Anterior cingulate cortex (tissue), 58 donors: ENCODE data around the gene KDM4D.
A peak's percentile ranks its signal among the peaks of the same experiment; 100 is the strongest.
"Not testable (repeated sequence)": the region's sequence is repeated elsewhere in the genome, so short reads cannot be mapped to it uniquely, and the experiment has no call there.

Source experiments
- DNase-seq, 58 donors: peaks; one replicate each; lab custom pipeline; 2025; lab: John Stamatoyannopoulos, UW

The KDM4D gene

DNA sequence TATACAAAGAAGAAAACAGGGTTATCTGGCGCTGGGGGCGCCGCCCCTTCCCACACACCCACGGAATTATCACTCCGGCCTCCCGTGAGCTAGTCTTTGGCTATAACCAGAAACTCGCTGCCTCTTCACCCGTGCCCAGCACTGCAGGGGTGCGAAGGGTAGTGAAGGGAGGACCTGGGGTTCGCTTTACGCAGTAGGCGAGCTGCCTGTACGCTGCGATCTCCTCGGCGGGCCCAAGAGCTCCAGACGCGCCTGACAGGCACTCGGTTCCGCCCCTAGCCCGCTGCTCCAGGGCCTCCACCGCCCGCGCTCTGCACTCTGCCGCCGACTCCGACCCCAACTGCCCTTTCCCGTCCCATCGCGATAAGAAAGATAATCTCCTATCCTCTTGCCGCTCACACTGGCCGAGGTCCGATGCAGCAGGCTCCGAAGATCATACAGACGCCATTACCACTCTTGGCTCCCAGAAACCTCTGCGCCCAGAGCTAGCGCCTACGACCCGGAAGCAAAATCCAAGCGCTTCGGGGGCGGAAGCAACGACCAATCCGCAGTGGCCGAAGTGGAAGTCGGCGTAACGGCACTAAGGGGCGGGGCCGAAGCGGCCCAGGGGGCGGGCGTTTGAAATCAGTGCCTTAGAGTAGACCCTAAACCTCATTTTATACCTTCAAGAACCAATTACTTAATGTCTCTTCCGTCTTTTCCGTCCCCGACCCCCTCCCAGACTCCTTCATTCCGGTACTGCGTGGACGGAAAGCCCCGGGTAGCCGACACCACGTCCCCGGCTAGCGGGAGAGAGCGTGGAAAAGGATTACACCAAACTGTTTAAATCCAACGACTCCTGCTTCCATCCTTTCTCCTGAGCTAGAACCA, at the start of gene KDM4D, which contains the start of gene CWC15:
Gene KDM4D, plus strand, starts transcription at position 611 of the 870 bp plus-strand sequence. CDS start 23,664 bp downstream, outside the sequence.
Gene CWC15, minus strand, starts transcription at position 458 of the 870 bp plus-strand sequence. CDS start 1,371 bp downstream, outside the sequence.
- DNase-seq = peak; percentile 24 to 96 (median 90)

- DNase-seq = peak in 1 of 58 donors; percentile 12
These were observed 49.3 kb upstream of the KDM4D start for GRCh38 chr11:94924171-94924572.

DNA sequence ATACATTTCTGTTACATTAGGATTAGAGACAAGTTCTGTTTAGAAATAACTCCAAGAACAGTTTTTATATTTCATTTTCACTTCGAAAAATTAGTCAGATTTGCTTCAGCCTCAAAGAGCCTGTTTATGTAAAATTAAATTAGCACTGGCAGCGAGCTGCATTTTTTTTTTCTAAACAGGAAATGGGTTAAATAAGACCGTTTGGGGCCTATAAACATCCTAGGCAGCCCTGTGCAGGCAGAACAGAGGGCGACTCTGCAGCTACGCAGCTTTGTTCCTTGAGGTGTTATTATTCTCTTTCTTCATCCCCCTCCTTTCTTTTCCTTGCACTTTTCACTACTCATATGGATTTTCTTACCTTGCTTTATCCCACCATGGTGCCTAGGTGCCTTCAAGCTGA, 48.9 kb upstream of the KDM4D start:
- DNase-seq = no peak

DNA sequence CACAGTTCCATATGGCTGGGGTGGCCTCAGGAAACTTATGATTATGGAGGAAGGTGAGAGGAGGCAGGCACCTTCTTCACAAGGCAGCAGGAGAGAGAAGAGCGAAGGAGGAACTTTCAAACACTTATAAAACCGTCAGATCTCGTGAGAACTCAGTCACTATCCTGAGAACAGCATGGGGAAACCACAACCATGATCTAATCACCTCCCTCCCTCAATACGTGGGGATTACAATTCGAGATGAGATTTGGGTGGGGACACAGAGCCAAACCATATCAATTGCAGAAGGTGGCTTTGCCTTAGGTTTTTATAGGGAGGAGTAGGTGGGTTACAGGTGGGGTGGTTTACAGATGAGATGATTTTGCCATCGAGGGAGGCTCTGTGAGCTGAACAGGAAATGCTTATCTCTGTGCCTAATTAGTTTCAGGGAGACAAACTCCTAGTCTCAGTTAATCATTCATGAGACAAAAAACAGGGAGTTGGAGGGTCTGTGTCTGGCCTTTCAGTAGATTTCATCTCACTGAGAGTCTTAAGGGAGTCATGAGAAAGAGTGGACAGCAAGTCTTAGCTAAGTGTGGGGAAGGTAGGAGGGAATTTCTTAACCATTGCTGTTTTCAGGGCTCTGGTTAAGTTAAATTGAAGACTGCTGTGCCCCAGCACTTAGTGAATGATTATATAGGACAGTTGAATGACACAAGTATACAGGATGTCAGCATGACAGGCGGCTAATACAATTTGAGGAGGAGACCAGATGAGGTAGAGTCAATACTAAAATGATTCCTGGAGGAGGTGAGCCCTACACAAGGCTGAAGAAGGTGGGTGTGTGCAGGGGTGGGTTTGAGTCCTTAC, 47.9 kb upstream of the KDM4D start:
- no peak for DNase-seq

- DNase-seq = no peak
These were observed 47.3 kb upstream of the KDM4D start for GRCh38 chr11:94926271-94926625.

- DNase-seq = peak in 26 of 58 donors; percentile 8 to 79 (median 28)
These were observed 46.7 kb upstream of the KDM4D start for GRCh38 chr11:94926698-94927237.

DNA sequence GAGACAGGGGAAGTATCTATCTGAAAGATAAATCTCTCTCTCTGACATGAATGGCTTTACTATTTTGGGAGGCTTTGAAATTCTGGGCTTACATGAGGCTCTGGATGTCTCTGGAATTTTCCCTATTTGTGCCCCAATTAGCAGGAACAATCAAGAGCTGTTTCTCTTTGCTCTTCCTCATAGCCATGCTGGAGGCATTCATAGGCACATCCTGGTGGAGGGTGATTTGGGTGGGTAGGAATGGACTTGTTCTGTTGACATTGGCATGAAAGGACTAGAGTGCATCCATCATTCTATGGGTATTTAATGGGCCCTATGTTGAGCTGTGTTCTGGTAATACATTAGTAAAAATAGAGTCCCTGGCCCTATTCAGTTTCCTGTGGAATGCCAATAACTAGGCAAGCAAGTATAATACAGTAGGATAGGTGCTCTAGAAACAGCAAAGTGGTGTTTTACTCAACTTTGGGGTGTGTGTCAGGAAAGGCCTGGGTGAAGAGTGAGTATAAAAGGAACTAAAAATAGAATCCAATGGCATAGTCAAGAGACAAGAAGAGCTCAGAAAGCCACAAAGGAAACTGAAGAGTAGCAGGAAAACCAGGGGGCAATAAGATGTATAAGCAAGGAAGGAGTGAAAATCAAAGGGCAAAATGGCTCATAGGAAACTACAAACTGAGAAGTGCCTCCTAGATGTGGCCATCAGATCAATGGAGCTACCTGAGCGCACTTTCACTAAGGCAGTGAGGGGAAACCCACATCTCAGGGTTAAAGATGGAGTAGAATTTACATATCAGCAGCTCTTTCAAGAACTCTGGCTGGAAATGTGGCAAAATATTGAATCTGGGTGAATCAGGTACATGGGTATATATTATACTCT, 45.2 kb upstream of the KDM4D start:
- no peak for DNase-seq

DNA sequence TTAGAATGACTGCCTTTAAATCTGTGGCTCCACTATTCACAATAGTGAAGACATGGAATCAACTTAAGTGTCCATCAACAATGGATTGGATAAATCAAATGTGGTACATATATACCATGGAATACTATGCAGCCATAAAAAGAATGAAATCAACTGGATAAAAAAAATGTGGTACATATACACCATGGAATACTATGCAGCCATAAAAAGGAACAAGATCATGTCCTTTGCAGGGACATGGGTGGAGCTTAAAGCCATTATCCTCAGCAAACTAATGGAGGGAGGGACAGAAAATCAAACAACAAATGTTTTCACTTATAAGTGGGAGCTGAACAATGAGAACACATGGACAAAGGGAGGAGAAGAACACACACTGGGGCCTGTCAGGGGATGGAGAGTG, 41.4 kb upstream of the KDM4D start:
- DNase-seq = not testable (repeated sequence)

DNA sequence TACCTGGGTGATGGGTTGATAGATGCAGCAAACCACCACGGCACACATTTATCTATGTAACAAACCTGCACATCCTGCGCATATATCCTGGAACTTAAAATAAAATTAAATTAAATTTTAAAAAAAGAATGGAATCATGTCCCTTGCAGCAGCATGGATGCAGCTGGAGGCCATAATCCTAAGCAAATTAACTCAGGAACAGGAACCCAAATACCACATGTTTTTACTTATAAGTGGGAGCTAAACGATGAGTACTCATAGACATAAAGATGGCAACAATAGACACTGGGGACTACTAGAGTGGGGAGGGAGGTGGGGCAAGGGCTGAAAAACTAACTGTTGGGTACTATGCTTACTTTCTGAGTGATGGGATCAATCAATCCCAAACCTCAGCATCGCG, 41.0 kb upstream of the KDM4D start:
- DNase-seq = no peak

DNA sequence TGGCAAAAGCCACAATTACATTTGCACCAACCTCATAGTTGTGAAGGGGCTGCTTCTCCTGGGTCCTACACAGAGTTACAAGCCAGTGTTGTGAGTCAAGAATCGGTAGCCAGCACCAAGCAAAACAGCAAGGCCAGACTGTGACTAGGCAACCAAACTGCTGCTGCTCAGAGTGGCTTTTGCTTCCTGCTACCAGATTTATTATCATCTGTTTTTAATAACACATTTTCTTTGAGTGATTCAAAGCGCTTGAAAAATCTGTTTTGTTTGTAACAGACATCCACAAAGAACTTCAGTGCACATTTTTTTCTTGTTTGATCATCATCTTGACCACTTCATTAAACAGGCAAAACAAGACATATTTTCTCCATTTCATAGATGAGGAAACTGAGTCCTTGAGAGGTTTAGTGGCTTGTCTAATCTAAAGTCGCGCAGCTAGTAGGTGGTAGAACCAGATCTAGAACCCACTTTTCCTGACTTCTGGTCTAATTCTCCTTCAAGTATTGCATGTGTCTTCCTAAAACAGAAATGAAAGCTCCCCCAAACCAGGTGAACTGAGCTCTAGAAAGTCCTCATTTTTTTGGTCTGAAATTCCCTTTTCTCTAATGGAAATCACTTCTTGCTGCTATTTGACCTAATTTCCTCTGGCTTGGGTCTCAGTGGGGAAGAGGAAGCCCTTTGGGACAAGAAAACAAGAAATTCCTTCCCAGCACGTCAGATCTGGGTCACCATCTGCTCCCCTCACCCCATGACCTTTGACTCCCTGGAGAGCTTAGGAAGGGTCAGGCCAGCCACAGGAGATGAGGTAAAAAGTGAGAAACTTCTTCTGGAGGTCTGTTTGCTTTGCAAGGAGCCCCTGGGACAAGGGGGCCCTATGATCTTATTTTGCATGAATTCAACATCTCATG, 40.0 kb upstream of the KDM4D start:
- DNase-seq = no peak

GRCh38 chr11:94934362-94934761, 39.1 kb upstream of the KDM4D start:
- DNase-seq = peak in 18 of 58 donors; percentile 2 to 34 (median 17)

DNA sequence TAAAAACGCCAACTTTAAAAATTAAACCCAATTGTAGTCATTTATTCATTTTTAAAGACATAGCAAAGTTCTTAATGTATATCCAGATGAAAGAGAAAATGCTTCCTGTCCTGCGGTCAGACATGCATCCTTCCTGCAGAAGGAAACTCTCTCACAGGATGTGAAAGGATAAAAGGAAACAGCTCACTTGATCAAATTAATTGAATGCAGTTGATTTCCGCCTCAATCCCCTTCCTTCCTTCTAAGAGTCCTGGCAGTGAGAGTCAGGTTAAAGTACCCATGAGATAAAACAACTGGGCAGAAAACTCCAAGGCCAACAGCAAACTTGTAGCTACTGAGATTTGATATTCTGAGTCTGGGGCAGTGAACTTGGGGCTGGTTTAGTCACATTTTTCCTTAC, 38.7 kb upstream of the KDM4D start:
- DNase-seq = no peak

GRCh38 chr11:94938095-94939055, 35.1 kb upstream of the KDM4D start:
- DNase-seq = peak in 1 of 58 donors; percentile 5

DNA sequence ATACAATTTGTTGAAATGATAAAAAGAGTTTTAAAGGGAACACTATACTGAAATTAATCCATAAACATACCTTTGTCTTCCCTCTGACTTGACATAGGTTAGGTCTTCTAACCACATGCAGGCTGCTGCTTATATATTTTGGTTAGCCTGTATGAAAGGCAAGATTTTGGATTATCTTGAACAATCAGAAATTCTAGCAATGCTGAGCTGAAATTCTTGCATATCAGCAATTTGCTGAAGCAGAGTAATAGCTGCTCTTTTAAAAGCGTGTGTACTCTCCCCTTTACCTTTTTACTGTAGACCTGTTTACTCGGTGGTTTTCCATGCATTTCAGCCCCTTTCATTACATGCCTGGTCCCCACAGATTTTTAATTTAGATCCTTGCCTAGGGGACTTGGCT, 34.2 kb upstream of the KDM4D start:
- DNase-seq = no peak

DNA sequence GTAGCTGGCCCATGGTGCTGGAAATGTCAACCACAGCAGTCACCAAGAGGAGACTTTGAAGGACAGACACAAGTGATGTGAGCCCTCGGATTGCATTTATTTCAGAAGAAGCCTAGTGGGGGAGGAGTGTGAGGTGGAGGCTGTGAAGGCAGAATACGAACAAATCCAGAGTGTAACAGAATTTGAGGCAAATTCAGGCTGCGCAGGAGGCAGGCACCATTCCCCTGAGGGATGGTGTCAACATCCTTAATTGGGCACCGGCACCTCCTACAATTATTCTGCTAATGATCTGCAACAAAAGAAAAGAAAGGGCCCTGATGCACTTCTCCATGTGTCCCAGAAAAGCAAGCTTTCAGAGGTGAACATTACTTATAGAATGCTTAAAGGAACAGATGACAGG, 32.4 kb upstream of the KDM4D start:
- DNase-seq = no peak

DNA sequence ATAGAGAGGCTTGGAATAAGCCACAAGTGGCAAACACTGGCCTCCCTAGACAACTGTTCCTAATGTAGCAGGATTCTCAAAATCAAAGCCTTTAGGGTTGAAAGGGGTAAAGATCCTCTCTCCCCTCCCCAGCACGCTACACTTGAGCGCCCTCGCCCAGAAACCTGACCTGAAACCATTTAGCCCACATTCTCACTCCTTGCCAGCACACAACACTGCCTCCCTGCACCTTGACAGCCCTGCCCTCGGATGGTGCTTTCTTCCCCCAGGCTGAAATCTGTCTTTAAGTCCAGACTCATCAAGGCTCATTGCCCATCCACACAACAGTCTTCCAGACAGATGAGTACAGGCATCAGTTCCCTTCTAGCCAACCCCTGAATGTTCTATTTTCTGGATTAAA, 26.7 kb upstream of the KDM4D start:
- no peak for DNase-seq

DNA sequence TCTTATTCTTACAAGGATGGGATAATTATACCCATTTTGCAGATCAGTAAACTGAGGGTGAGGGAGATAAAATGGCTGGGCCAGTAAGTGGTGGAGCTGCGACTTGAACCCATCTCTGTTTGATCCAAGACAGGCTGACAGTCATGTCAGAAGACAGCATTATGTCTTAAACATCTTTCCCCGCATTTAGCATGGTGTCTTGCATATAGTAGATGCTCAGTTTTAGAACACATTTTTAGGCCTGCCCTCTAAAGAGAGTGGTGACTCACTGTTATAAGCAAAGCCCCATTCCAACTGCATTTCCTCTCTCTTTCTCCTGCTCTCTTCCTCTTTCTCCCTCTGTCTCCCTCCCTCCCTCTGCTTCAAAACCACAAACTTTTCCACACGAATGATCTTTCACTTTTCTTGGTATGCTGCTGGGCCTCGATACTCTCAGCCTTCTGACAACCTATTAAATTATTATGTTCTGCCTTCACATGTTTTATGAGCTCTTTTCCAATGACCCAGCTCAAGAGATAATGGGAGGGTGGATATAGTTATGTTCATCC, 25.4 kb upstream of the KDM4D start:
- DNase-seq = no peak
